Measurements from ENCODE around the gene MT1X.
"Not testable (repeated sequence)": the region's sequence is repeated elsewhere in the genome, so short reads cannot be mapped to it uniquely, and the experiment has no call there.

Gene MT1X

DNA sequence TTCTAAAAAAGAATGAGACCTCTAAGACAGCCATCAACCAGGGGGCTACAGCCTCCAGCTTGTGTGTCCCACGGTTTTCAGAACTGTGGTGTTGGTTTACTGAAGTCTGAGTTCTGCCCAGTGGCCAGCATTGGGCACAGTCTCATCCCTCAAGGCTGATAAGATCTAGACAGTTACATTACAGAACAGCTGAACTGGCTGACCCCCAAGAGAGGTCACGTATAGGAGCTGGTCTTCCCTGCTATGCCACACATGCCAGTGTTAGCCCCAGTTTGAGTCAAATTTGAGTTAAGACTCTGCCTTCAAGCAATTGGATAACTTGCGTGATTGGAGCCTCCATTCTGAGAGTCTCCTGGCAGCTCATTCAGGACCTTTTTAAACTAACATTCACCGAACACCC, 32.9 kb downstream of the MT1X start:
- DNase-seq: no peak

DNA sequence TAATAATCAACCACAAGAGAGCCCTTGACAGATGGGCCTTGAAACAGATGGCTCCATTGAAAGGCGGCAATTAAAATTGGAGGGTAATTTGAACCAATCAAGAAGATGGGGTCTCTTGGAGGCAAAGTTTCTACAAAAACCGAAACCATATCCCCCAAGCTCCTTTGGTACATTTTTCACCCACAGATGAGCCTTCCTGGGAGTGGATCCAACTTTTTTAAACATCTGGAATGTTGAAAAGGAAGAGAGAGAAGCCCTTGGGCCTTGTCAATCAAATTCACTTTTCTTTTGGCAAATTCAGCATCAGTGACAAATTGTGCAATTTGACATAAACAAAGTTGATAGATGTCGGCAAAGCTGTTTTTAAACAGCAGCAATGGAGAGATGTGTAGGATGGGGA, 34.5 kb downstream of the MT1X start:
- DNase-seq: no peak

DNA sequence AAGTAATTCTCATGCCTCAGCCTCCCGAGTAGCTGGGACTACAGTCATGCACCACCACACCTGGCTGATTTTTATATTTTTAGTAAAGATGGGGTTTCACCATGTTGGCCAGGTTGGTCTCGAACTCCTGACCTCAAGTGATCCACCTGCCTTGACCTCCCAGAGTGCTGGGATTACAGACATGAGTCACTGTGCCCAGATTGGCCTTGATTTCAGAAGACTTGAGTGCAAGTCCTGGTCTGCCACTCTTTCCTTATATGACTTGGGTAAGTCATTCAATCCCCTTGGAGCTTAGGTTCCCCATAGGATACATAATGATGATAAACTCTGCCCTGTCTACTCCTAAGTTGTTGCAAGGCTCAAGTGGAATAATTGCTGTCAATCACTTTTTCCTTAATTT, 35.3 kb downstream of the MT1X start:
- not testable (repeated sequence) for DNase-seq

DNA sequence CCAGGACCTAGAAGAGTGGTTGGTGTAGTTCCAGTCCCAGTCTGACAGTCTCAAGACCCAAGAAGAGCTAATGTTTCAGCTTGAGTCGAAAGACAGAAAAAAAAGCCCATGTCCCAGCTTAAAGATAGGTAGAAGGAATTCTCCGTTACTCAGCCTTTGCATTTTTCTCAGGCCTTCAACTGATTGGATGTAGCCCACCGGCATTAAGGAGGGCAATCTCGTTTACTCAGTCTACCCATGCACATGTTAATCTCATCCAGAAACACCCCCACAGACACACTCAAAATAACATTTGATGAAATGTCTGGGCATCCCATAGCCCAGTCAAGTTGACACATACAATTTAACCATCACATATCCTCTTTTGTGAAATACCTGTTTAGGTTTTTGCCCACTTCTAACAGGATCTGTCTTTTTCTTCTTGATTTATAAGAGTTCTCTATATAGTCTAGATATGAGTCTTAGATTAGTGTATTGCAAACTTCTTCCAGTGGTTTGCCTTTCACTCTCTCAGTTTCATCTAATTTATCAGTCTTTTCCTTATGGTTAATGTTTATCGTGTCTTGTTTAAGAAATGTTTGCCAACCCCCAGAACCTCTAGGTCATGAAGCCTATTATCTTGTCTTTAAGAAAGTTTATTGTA, 40.1 kb downstream of the MT1X start:
- no peak for DNase-seq

DNA sequence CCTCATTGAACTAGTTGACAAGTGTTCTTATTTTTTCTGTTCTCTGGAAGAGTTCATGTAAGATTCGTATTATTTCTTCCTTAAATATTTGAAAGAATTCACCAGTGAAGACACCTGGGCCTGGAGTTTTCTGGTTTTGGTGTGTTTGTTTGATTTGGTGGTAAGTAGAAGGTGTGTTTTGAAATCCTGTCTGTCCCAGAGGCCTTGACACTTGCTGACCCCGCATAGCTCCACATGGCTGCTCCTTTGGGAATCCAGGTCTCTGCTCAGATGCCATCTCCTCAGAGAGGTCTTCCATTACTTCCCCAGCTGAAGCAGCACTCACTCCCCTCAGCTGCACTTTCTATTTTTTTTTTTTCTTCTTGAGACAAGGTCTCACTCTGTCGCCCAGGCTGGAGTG, 41.9 kb downstream of the MT1X start:
- no peak for DNase-seq

DNA sequence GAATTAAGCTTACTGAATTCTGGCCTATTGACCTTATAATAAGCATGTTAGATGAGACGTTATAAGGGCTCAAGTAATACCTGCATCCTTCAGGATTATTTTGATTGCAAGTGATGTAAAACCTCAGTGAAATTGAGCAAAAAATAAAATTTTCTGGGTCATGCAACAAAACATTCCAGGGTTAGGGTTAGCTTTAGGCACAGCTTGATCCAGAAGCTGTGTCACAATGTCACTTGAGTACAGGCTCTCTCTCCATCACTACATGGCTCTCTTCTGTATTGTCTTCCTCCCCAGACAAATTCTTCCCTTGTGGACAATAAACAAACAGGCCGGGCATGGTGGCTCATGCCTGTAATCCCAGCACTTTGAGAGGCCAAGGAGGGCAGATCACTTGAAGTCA, 44.0 kb downstream of the MT1X start:
- no peak for DNase-seq

DNA sequence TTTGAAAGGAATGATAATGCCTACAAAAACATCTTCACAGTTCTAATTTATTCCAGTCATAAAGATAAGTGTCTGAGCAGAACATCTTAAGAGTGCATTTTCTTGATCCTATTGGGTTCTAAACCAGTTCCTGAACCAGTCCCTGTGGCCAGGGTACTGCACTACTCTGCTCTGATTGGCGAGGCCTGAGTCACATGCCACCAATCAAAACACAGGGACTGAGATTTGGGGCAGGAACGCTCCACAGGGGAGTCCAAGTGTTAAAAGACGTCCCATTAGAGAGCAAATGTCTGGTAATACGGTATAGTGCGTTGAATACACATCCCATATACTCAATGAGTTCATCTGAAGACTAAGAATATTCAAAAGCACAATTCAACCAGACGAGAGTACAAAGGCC, 44.7 kb downstream of the MT1X start:
- no peak for DNase-seq

DNA sequence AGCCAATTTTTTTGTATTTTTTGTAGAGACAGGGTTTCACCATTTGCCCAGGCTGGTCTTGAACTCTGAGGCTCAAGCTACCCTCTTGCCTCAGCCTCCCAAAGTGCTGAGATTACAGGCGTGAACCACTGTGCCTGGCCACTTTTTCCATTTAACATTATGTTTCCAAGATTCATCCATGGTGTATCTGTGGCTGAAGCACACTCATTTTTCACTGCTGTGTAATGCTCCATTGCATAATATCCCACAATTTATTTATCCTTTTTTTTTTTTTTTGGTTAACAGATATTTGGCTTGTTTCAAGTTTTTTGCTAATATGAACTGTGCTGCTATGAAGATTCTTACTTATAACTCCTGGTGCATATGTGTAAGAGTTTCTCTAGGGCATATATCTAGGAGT, 45.8 kb downstream of the MT1X start:
- no peak for DNase-seq

DNA sequence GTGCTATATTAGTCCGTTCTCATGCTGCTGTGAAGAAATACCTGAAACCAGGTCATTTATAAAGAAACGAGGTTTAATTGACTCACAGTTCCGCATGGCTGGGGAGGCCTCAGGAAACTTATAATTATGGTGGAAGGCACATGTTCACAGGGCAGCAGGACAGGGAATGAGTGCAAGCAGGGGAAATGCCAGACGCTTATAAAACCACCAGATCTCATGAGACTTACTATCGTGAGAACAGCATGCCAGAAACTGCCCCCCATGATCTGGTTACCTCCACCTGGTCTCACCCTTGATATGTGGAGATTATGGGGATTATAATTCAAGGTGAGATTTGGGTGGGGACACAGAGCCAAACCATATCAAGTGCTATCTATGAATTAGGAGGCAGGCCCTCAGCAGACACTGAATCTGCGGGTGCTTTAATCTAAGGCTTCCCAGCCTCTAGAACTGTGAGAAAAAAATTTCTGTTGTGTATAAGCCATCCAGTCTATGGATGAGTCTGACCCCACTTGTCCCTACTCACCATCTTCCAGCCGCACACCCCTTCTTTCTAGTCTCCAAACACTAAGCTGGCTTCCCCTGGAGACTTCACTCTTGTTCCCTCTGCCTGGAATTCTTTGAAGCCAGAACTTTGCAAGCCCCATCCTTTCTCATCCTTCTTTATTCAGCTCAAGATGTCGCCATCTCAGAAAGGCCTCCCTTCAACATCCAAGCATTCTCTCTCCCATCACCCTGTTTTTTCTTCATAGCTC, 46.9 kb downstream of the MT1X start:
- peak; percentile 27 to 67 for DNase-seq

DNA sequence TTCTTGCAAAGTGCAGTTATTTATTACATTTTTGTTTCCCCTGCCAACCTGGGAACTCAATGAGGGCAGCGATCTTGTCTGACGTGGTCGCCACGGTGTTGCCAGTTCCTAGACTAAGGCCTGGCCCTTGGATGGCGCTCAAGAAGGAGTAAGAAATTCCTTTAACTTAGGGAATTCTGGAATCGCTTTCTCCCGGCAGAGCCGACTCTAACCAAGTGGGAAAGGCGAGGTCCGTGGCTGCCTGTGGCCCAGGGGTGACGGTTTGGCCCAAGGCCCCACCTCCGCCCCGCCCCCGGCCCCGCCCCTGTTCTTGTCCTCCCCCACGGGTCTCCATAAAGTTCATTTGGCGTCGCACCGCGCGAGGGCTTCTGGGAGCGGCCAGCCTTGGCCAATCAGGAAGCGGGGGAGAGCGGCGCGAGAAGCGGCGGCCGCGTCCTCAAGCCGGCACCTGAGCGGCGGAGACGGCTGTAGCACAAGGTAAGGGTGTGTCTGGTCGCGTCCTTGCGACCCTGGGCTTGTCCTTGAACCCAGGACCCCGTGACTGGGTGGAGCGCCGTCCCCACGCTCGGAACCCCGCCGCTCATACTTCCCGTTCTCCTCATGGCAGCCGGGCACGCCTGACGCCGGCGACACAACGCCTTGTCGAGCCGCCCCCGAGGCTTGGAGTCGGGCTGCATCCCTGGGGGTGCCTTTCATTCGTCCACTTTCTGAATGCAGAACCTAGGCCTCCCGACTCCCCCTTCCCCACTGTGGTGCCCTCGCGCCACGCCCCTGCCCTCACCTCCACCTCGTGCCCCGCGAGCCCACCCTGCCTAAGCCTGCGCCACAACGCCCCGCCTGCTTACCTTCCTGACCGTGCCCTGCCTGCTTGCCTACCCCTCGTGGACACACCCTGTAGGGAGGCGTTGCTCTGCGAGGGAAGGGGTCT, 47.7 kb downstream of the MT1X start, which contains the start of gene NUP93:
TSS of gene NUP93 (plus strand) at position 395 of the 928 bp plus-strand sequence. CDS start 18,119 bp downstream, outside the sequence.
- peak; percentile 90 to 93 for DNase-seq

DNA sequence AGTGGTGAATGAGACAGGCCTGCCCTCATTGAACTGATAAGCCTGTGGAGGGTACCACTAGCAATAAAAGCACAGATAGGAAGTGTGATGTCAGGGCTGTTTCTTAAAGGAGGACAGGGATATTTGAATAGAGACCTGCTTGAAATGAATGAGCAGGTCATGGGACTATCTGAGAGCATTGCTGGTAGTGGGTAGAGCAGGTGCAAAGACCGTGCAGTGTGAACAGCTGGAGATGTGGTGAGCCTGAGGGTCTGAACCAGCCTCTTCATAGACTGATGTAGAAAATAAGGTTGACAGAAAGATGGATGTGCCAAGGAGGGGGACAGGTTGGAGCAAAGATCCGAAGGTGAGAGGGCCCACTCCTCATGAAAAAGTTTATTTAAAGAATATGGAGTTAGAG, 50.1 kb downstream of the MT1X start:
- no peak for DNase-seq

DNA sequence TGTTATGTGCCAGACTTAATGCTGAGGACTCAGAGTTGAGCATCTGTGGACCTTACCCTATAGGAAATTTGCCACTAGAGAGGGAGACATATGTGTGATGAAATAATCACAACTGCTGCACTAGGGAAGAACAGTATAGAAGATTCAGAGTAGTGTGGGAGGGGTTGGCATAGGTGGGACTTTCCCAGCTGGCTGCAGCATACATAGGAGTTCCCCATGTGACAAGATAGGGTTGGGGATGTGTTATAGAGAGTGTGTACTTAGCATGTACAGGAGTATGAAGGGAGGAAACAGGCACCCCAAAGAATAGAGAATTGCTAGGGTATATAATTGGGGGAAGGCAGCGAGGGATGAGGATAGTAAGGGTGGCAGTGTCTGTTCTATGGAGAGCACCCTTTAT, 50.6 kb downstream of the MT1X start:
- no peak for DNase-seq

Data from Kasumi-1 (cell line).